GM20431 (cell line): ENCODE data around the gene KCNH4.

ENCODE experiments used
- in situ Hi-C: fragments of 300-500 bp; cut with MseI, MboI; formaldehyde crosslinking; loops from one replicate; pipeline ENCODE4 v1.15.0; 2020; ENCODE audit warnings: low sequenced_read_pairs; ENCODE audit not compliant: unreplicated experiment

The KCNH4 gene

DNA sequence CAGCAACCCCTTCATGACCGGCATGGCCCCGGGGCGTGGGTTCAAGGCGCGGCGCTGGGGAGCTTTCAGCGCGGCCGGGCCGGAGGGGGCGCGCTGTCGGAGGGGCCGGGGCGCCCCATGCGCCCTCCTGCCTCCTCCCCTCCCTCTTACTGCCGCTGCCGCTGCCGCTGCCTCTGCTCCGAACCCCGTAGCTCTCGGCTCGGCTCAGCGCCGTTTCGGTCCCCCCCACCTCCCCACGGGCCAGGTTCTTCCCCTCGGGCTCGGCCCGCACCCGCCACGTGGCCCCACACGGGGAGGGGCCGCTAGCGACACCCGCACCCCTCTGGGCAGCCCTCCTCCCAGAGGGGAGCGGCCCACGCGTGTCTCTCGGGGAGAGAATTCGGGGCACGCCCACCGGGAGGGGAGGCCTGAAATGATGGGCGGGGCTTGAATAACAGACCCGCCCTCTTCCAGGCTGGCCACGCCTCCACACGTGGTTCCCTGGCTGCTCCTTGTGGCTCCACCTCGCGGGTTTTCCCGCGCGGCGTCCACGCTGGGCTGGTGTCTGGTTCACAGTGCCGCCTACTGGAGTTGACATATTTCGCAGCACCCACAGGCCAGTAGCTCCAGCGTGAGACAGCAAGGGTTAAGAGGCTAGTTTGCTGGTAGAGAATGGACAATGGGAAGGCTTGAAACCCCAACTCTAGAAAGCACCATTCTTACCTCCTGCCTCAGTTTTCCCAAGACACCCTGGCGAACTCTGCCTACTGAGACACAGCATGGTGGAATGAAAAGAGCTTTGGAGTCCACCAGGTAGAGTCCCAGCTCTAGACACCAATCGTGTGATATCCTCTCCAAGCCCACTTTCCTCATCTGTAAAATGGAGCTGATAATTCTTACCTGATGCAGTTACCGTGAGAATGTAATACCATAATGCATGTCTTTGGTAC, at the start of gene KCNH4:
Gene KCNH4, minus strand, starts transcription at position 221 of the 929 bp plus-strand sequence. Its CDS starts 197 bp downstream, at position 24.
- in situ Hi-C loops: no loop called here

DNA sequence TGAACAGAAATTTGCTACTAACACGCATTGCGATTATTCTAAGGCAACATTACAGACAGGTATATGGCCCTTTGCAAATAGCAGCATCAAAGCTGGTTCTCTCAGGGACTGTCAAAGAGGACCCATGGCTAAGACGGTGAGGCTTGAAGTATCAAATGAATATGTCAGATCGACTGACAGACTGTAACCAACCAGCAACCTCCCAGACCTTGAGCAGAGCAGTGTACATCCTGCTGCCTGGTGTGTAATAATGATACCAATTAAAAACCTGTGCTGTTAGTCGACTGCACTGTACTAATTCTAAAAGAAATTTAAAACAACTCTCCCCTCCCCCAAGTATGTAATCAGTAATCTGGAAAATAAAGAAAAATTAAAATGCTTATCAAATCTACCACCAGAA, 49.3 kb upstream of the KCNH4 start:
- in situ Hi-C loops: no loop called here

DNA sequence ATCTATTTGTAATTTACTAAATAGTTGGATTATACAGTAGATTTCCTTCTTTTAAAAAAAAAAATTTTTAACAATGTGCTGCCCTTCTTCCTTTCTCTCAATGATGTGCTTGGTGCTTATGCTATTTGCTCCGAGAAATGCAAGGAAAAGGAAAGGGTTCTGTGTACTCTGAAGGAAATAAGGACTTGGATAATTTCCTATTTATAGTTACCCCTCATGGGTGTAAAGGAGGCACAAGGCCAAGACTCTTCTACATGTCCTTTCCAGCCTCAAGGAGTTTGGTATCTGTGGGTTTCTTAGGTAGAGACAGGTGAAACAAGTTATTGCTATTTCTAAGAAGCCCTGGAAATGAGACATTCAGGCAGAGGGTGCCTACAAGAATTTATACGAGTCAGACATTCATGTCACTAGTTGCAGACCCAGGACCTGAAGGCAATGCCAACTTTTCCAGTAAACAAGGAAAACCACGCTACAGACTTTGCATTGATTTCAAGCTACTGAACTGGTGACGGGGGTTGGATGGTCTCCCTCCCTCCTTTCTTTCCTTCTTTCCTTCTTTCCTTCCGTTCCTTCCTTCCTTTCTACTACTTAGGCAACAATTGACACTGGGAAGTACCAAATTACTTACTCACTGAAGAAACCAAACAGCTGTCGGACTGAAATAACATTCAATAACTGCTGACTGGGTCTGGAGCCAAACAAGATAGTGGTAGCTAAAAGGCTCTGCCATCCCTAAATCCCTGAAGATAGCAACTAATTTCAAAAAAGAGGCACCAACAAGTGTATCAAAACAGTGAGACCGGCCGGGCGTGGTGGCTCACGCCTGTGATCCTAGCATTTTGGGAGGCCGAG, 47.1 kb upstream of the KCNH4 start:
- in situ Hi-C loops: no loop called here

DNA sequence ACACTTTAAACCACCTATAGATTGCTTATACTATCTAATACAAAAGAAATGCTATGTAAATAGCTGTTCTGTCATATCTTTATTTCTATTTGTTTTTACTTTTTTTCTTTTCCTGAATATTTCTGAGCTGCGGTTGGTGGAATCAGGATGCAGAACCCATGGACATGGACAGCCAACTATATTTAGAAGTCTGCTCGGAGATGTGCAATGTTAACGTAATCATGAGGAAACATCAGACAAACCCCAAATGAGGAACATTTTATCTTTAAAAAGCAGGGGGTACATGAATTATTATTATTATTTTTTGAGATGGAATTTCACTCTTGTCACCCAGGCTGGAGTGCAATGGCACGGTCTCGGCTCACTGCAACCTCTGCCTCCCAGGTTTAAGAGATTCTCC, 44.7 kb upstream of the KCNH4 start:
- in situ Hi-C loops: no loop called here

DNA sequence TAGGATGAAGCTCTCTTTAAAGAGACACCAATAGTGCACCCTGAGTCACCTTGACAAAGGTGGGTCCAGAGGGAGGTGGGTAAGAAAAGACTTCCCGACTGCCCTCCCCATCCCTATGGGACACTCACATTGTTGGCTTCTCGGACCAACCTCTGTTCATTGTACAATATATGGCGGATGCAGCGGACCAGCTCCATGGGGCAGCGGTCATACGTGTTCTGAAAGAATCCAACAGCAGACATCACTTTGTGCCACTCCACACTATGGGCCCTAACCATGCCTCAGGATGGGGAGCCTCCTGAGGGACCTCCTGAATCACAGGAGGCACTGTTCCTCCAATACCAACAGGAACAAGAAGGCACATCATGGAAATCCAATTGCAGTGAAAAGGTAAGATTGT, 43.7 kb upstream of the KCNH4 start:
- in situ Hi-C loops: loop anchor here (25.0 kb wide), 1 partner anchor 188 kb away; the partner anchor contains the start of gene CAVIN1

DNA sequence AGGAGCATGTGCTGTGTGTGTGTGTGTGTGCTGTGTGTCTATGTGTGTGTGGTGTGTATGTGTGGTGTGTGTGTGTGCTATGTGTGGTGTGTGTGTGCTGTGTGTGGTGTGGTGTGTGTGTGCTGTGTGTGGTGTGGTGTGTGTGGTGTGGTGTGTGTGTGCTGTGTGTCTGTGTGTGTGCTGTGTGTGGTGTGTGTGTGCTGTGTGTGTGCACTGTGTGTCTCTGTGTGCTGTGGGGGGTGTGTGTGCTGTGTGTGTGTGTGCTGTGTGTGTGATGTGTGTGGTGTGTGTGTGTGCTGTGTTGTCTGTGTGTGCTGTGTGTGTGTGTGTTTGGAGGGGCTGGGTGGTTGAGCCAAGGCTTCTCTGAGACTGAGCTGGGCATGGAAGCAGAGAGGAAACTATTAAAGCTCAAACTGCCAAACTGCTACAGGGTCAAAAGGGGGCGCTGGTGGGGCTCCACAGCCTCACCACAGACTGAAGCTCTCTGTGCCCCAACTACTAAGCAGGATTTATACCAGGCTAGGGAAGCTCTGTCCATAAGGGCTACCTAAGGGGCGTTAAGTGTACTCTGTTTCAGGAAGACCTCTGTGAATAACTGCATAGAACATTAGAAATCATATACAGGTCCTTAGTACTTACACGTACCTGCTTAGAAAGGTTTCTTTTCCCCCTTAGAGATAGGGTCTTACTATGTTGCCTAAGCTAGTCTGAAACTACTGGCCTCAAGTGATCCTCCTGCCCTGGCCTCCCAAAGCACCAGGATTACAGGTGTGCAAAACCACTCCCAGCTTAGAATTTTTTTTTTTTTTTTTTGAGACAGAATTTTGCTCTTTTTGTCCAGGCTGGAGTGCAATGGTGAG, 41.2 kb upstream of the KCNH4 start:
- in situ Hi-C loops: loop anchor here (25.0 kb wide), 1 partner anchor 190 kb away; the partner anchor contains the start of gene CAVIN1

DNA sequence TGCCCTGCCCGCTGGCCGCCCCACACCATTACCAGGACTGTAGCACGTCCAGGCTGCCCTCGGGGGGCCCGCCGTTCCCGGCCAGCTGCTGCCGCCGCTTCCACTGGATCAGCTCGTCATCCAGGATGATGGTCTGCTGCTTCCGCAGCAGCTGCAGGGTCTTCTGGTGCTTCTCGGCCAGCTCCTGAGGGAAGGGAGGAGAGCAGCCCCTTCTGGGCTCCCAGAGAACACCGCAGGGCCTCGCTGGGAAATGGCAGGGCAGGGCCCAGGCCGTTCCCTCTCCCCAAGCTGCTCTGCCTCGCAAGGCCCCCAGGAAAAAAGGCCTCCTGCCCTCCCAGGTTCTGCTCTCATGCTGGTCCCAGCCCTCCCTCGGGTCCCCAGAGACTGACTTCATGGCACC, 38.3 kb upstream of the KCNH4 start:
- in situ Hi-C loops: loop anchor here (25.0 kb wide), 1 partner anchor 193 kb away; the partner anchor contains the start of gene CAVIN1

DNA sequence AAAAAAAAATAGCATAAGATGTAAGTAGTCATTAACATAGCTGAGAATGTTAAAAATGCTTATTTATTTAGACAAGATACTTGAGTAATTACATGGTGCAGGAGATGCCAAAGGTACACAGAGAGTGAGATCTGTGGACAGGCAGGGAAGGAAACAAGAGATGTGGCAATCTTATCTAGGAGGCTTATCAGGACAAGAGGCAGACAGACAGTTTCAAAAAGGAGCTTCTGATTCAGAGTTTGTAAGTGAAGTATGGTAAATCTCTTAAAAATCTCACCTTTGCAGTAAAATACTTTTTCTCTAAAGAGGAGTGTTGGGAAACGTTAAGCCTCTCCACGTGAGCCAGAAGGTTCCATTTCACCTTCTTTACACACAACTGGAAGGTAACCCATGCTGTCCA, 33.2 kb upstream of the KCNH4 start:
- in situ Hi-C loops: loop anchor here (25.0 kb wide), 1 partner anchor 198 kb away; the partner anchor contains the start of gene CAVIN1

DNA sequence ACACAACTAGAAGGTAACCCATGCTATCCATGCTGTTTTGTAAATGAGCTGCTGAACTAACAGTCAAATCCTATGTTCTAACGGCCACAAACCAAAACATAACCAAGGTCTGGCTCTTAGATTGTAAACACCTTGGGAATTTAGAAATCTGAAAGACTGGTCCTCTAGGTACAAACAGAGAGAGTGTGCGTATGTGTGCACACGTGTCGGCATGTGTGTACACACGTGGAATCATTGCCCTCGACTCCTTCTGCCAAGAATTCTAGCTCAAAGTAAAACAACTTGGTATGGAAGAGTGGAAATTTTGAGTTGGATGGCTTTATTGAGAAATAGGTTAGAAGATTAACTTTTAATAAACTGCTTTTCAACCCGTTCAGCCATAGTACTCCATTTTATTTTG, 31.4 kb upstream of the KCNH4 start:
- in situ Hi-C loops: loop anchor here (25.0 kb wide), 1 partner anchor 200 kb away; the partner anchor contains the start of gene CAVIN1

DNA sequence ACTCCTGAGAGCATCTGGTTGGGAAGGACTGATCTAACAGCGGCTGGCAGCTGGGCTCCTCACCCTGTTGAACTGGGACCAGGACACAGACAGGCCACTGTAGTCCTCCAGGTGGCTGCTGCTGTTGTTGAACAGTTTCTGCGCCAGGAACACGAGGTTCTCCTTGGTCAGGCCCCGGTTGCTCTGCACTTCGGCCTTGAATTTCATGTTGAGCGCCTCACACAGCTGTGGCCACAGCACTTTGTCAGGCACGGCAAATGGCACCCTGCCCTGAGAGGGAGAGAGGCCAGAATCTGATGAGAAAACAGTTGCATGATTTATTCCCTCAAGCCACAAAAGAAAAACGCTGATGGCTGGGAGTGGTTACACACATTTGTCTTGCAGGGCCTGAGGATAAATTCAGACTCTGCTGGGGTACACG, 31.0 kb upstream of the KCNH4 start:
- in situ Hi-C loops: loop anchor here (25.0 kb wide), 1 partner anchor 200 kb away; the partner anchor contains the start of gene CAVIN1

DNA sequence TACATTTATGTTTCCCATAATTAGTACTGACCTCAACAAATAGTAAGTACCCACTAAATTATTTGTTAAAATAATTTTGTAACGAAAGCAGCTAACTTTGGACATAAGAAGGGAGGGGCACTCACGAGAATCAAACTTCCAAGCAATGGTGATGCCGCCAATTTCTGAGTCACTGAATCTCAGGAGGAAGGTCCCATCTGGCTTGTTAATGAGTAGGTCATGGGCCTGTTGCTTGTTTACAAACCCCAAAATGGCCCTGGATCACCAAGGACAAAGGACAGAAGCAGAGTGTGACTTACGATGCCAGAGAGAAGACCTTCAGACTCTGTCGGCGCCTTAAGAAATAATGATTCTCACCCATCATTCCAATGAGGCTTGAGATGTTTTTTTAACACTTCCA, 29.1 kb upstream of the KCNH4 start:
- in situ Hi-C loops: loop anchor here (25.0 kb wide), 1 partner anchor 202 kb away; the partner anchor contains the start of gene CAVIN1

DNA sequence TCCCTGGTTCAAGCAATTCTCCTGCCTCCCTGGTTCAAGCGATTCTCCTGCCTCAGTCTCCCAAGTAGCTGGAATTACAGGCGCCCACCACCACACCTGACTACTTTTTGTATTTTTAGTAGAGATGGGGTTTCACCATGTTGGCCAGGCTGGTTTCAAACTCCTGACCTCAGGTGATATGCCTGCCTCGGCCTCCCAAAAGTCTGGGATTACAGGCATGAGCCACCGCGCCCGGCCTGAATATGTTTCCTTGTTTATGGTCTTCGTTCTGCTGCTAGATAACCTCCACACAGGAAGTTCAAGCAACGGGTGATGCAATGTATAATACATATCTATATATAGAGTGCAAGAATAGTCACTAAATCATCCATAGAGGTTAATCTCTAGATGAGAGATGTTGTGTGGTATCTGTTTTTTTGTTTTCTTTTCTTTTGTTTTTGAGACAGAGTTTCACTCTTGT, 25.2 kb upstream of the KCNH4 start:
- in situ Hi-C loops: loop anchor here (25.0 kb wide), 1 partner anchor 206 kb away; the partner anchor contains the start of gene CAVIN1

DNA sequence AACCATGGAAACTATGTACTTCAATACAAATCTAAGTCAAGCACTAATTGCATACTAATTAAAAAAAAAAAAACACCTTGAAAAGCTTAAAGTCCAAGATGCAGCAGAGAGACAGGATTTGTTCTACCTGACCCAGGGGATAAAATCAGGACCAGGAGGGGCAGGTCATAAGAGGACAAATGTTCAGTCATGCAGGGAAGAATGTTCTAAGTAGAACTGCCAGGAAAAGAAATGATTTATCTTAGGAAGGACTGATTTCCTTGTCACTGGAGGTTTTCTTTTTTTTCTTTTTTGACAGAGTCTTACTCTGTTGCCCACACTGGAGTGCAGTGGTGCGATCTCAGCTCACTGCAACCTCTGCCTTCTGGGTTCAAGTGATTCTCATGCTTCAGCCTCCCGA, 22.4 kb upstream of the KCNH4 start:
- in situ Hi-C loops: loop anchor here (25.0 kb wide), 1 partner anchor 209 kb away; the partner anchor contains the start of gene CAVIN1

DNA sequence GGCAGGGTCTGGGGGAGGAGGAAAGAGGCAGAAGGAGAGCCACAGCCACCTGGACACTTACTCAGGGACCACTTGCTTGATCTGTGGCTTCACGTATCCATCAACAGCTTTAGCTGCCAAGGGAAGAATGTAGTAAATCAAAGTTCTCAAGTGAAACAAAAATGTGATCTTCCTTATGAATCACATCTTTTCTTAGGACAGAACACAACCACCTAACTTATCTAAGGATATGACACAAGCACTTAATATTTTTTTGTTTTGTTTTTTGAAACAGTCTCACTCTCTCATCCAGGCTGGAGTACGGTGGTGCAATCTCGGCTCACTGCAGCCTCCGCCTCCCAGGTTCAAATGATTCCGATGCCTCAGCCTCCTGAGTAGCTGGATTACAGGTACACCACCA, 21.8 kb upstream of the KCNH4 start:
- in situ Hi-C loops: loop anchor here (25.0 kb wide), 1 partner anchor 210 kb away; the partner anchor contains the start of gene CAVIN1

DNA sequence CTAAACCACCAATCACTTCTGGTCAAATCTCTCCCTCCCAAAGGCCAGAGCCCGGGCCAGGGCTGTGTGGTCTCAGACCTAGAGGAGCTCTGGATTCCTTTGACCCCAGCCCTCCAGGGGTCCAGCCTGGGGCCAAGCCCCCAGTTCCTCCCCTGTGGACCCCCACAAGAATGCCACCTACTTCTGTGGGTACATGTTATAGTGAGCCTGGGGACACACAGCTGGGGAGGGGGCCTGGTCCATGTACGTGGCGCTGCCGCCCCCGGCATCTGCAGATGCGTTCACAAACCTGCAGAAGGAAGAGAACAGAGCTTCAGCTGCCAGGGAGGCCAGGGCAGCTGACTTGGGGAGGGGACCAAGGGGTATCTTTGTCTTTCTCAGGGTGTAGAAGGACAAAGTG, 21.2 kb upstream of the KCNH4 start:
- in situ Hi-C loops: loop anchor here (25.0 kb wide), 1 partner anchor 210 kb away; the partner anchor contains the start of gene CAVIN1

DNA sequence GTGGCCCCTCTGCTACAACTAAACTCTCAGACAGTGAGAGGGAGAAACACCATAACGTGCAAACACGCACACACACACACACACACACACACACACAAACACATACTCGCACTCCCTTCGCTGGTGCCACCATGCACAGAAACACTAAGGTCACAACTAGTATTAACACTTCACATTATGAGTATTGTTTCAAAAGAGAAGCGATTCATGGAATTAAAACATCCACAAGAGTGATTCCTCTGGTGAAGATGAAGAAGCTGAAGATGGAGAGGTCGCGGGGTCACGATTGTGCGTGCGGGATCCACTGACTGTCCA, 20.5 kb upstream of the KCNH4 start:
- in situ Hi-C loops: loop anchor here (25.0 kb wide), 1 partner anchor 211 kb away; the partner anchor contains the start of gene CAVIN1

DNA sequence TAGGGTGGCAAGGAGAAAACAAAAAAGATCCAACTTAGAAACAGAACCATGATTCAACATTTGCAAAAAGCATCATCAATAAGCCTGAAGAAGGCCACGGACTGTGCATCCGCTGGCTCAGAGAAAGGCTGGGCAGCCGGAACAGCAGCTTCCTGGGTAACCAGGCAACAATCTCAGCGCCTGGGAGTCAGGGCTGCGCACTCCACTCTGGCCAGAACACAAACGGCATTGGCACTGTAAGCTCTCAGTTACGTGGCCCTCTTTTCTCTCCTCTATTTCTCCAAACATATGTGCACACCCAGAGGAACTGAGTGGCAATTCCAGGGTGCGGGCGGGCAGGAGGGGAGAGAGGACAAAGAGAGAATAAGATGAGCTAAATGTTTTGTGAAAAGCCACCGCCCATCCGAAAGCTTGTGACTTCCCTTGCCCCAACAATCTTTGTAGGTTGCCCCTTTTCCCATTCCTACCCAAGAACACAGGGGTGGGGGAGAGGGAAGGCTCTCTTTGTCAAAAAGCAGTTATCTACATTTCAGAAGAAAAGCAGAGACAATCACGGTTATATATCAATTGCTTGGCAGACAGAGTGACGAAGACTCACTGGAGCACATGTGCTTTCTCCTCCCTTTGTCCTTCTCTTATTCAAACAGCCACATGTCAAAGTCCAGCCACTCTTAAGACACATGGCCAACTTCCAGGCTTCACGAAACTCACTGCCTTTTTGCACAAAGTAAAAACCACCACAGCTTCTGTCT, 19.9 kb upstream of the KCNH4 start:
- in situ Hi-C loops: loop anchor here (25.0 kb wide), 1 partner anchor 211 kb away; the partner anchor contains the start of gene CAVIN1

DNA sequence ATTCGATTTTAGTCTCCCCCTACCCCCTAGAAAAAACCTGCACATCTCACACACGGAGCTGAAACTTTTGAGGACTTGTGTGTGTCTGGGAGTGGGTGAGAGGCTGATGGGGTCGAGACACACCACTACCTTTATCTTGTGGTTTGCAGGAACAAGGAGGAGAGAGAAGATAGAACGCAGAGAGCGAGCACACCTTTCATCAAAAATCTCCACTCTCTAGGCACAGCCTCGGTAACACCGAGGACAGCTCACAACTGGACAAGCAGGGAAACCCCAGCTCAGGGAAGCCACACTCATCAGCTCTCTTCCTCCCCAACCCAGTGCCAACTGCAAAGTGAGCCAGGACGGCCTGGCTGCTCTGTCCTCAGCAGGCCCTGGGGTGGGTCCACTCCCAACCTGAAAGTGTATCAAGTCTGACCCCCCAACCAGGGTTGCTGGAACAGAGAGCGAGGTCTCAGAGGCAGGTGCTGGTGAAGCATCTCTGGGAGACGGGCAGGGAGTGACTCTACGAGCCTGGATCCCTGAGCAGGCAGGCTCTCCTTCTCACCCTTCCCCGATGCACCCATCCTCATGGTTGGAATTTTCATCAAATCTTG, 18.6 kb upstream of the KCNH4 start:
- in situ Hi-C loops: loop anchor here (25.0 kb wide), 1 partner anchor 213 kb away; the partner anchor contains the start of gene CAVIN1
